GM21515 (cell line): ENCODE results near the gene CYSLTR2.
A peak's percentile ranks its signal among the peaks of the same experiment; 100 is the strongest.
"Not testable (repeated sequence)": the region's sequence is repeated elsewhere in the genome, so short reads cannot be mapped to it uniquely, and the experiment has no call there.

Experiments used
- ATAC-seq: cut with Tn5 transposase; IDR thresholded peaks from one replicate; pipeline ENCODE4 v1.9.1; 2021; ENCODE audit not compliant: unreplicated experiment

CYSLTR2 gene

DNA sequence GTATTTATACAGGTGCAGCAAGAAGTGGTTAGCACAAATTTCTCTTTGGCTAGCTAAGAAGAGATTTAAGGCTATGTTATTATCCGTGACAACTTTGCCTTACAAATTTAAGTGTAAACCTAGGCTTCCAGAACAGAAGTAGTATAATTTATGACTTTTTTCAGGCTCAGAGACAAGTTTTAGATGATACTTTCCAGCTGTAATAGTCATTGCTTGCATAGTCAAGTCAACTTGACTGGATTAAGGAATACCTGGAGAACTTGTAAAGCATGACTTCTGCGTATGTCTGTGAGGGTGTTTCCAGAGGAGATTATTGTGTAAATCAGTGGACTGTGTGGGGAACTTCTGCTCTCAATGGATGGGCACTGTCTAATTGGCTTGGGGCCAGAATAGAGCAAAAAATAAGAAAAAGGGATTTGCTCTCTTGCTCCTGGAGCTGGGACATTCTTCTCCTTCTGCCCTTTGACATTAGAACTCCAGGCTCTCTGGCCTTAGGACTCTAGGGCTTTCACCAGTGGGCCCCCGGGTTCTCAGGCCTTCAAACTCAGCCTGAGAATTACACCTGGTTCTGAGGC, 33.0 kb downstream of the CYSLTR2 start:
- no peak for ATAC-seq

- ATAC-seq = no peak
These were observed 33.5 kb downstream of the CYSLTR2 start for GRCh38 chr13:48687249-48687648.

DNA sequence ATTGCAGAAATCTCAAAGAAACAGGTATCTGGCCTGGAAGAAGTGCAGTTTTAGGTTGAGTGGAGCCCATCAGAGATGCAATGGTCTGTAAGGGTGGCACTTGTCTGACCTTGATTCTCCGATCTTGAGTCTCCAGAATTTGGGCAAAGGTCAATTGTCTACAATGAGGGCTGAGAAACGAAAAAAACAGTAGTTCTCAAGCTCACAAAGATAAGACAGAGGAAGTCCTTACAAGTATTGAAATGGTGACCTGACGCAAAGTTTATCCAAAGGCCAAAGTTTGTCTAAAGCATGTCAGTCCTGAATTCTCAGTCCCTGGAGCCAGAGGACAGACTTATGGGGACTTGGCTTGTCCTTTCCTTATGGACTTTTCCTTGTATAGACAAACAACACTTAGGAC, 40.3 kb downstream of the CYSLTR2 start:
- ATAC-seq = no peak

DNA sequence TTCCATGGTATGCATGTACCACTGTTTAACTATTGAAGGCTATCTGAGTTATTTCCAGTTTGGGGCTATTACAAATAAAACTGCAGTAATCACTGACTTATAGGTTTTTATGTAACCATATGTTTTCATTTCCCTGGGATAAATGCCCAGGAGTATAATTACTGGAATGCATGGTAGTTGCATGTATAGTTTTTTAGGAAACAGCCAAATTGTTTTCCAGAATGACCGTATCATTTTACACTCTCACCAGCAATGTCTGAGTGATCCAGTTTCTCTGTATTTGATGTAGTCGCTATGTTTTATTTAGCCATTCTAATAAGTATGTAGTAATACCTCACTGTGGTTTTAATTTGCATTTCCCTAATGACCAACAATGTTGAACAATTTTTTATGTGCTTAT, 42.0 kb downstream of the CYSLTR2 start:
- no peak for ATAC-seq

DNA sequence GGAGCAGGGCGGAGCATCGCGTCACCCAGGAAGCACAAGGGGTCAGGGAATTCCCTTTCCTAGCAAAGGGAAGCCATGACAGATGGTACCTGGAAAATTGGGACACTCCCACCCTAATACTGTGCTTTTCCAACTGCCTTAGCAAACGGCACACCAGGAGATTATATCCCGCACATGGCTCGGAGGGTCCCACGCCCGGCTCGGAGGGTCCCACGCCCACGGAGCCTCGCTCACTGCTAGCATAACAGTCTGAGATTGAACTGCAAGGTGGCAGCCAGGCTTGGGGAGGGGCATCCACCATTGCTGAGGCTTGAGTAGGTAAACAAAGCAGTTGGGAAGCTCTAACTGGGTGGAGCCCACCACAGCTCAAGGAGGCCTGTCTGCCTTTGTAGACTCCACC, 42.9 kb downstream of the CYSLTR2 start:
- ATAC-seq = not testable (repeated sequence)

DNA sequence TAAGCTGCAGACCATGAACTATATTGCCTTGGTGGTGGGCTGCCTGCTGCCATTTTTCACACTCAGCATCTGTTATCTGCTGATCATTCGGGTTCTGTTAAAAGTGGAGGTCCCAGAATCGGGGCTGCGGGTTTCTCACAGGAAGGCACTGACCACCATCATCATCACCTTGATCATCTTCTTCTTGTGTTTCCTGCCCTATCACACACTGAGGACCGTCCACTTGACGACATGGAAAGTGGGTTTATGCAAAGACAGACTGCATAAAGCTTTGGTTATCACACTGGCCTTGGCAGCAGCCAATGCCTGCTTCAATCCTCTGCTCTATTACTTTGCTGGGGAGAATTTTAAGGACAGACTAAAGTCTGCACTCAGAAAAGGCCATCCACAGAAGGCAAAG, 53.7 kb downstream of the CYSLTR2 start:
- no peak for ATAC-seq

GRCh38 chr13:48708764-48709163, 55.0 kb downstream of the CYSLTR2 start:
- no peak for ATAC-seq

GRCh38 chr13:48709213-48709612, 55.5 kb downstream of the CYSLTR2 start:
- no peak for ATAC-seq

DNA sequence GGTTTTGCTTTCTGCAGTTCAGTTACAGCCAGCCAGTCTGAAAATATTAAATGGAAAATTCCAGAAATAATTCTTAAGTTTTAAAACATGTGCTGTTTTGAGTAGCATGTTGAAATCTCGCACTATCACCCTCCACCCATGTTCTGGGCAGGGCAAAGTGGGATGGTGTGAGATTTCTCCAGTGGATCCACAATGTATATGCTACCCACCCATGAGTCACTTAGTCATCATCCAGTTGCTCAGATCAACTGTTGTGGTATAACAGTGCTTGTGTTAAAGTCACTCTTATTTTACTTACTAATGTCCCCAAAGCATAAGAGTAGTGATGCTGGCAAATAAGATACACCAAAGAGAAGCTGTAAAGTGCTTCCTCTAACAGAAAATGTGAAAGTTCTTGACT, 56.4 kb downstream of the CYSLTR2 start:
- no peak for ATAC-seq

- no peak for ATAC-seq
These were observed 58.4 kb downstream of the CYSLTR2 start for GRCh38 chr13:48712141-48712540.

GRCh38 chr13:48715977-48716376, 62.2 kb downstream of the CYSLTR2 start:
- ATAC-seq = no peak

DNA sequence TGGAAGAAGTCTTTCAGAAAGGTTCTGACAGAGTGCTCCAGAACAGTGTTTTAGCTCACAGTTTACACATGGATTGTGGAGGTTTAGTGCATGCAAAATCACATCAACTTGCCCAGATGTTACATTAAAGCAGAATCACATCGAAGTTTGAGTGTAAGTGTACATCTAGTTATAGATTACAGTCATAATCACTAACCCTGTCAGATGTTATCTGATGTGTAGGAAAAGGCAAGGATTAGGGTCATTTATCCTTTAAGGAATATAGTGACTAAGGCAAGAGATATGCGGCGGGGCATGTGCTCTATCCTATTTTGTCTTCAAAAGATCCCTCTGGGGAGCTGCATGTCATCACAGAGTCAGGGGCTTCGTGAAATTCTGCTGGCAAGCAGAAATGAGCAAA, 66.9 kb downstream of the CYSLTR2 start:
- ATAC-seq = no peak

GRCh38 chr13:48723168-48723567, 69.4 kb downstream of the CYSLTR2 start:
- ATAC-seq = no peak

GRCh38 chr13:48725271-48725670, 71.5 kb downstream of the CYSLTR2 start:
- no peak for ATAC-seq

DNA sequence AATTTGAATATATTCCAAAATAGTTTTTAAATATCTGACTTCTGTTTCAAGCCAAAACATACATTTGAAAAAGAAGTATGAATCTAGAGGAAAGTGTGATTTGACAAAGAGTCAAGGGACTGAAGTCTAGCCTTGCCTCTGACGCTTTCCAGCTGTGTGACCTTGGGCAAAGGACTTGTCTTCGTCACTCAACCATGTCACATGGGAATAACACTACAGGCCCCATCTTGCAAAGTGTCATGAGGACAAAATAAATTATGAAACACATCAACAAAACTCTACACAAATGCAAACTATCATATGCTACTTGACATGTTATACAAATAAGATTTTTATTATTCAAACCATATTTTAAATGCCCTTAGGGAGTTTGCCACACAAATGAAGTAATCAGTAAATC, 73.0 kb downstream of the CYSLTR2 start:
- no peak for ATAC-seq

- no peak for ATAC-seq
These were observed 73.7 kb downstream of the CYSLTR2 start for GRCh38 chr13:48727241-48728011.

- ATAC-seq = no peak
These were observed 74.5 kb downstream of the CYSLTR2 start for GRCh38 chr13:48728226-48728625.

DNA sequence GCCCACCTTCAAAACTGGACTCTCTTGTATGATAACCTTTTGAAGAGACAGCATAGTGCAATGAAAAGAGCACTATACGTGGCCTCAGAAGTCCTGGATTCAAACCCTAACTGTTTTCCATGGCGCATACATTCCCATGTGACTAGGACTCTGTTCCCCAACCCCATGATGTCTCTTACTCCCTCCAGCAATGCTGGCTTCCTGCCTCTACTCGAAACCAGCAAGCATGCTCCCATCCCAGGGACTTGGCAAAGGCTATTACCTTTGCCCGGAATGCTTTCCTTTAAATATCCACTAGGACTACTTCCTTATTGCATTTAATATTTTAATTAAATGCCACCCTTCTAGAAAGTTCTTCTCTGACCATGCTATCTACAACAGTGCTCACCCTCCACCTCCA, 75.1 kb downstream of the CYSLTR2 start:
- ATAC-seq = no peak

- ATAC-seq = no peak
These were observed 76.1 kb downstream of the CYSLTR2 start for GRCh38 chr13:48729856-48730255.

DNA sequence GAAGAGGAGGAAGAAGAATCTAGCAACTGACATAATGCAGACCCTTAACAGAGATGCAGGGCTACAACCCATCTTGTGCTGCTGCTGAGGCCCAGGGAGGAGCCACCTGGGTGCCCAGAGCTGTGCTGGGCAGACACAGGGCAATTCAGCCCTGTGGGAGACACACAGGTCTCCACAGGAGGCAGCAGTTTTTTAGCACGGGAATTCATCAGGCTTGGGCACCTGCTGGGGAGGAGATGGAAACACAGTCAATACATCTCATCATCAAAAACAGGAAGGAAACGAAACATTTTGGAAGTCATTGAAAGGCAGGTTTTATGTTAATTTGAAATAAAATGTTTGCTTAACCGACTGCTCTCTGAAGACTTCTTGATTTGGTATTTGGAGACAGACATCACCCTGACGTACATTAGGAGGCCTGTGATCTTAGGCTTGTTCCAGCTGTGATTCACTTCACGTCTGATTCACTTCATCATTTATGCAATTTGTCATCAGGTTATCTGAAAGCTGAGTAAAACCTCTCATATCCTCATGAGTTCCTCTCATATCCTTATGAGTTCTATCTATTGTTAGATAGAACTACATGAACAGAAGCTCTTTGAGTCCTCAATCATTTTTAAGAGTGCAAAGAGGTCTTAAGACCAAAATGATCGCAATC, 77.4 kb downstream of the CYSLTR2 start:
- no peak for ATAC-seq

DNA sequence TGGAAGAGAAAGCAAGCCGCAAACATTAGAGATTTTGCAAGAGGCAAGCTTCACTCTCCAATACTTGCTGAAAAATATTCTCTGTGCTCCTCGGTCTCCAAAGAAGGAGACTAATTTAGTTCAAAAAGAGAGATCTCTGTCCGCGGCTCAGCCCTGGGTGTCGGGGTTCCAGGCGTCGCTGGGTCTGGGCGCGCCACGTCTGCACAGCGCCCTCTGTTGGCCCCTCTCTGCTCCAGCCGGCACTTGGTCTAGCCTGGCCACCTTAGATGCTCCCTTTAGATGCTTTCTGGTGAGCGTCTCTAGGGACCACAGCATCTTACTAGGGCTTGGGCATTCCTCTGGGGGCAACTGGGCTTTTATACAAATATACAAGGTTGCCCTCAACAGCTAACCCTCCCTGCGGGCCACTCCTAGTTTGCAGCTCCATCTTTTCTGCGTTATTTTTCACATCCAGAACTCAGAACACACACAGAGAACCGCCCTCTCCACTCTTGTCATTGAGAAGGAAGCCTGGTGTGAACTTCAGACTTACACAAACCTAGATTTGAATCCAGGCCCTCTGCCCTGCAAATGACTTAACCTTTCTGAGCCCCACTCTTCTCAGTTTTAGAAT, 78.3 kb downstream of the CYSLTR2 start:
- ATAC-seq = peak; percentile 65
